SK-N-MC (cell line): ENCODE results near the gene SHISAL2A.

Experiments
- DNase-seq: peaks from one replicate; pipeline ENCODE4 v3.0.0-alpha.2; 2011; ENCODE audit warnings: low read depth, low spot score
- H3K27ac ChIP-seq: fragments of 200-600 bp; sonication (generic); 2 replicates; pipeline ENCODE4 v1.5.1; 2016; ENCODE audit warnings: mixed run types
- H3K36me3 ChIP-seq: fragments of 200-600 bp; sonication (generic); 2 replicates; pipeline ENCODE4 v1.6.1; 2017; ENCODE audit warnings: antibody characterized with exemption, low read length, mixed read lengths; ENCODE audit not compliant: insufficient read depth
- H3K4me3 ChIP-seq: fragments of 200-600 bp; sonication (generic); 2 replicates; pipeline ENCODE4 v1.5.1; 2016
- H3K9ac ChIP-seq: fragments of 200-600 bp; sonication (generic); 2 replicates; pipeline ENCODE4 v1.8.0; 2017; ENCODE audit warnings: mixed run types, mixed read lengths; ENCODE audit not compliant: insufficient read length
- H3K9me3 ChIP-seq: fragments of 200-600 bp; sonication (generic); 2 replicates; pipeline ENCODE4 v1.6.1; 2017; ENCODE audit warnings: low read depth, mild to moderate bottlenecking, antibody characterized with exemption, low read length, moderate library complexity, mixed read lengths
- EZH2 ChIP-seq: fragments of 200-600 bp; sonication (generic); IDR thresholded peaks from one replicate; pipeline ENCODE4 v1.6.1; 2017; ENCODE audit warnings: antibody characterized with exemption
- FOXP2 ChIP-seq: optimal IDR thresholded peaks from 2 replicates; pipeline ENCODE3; 2011; ENCODE audit warnings: mild to moderate bottlenecking, moderate library complexity; ENCODE audit not compliant: insufficient read depth; ENCODE audit errors: extremely low read length, control extremely low read depth
- POLR2AphosphoS5 ChIP-seq: IDR thresholded peaks from 2 replicates; pipeline ENCODE4 v1.6.1; 2012; ENCODE audit warnings: mild to moderate bottlenecking, low read depth, low read length, borderline replicate concordance

SHISAL2A gene

GRCh38 chr1:52659851-52660596, 27.1 kb downstream of the SHISAL2A start:
- Histone ChIP-seq H3K36me3 (no peaks in the 10 kb centered on the region), H3K9ac (no peak overlapping the region)

GRCh38 chr1:52660807-52661206, 27.8 kb downstream of the SHISAL2A start:
- Histone ChIP-seq H3K4me3 (no peak overlapping the region), H3K36me3 (no peaks in the 10 kb centered on the region), H3K27ac (no peak overlapping the region), H3K9me3 (no peaks in the 10 kb centered on the region), H3K9ac (no peak overlapping the region)
- DNase-seq: no peak
- TF ChIP-seq FOXP2 (no peak), EZH2 (no peak)

More at GRCh38 chr1:52659851-52660596, 27.1 kb downstream of the SHISAL2A start:
- H3K4me3 ChIP-seq: no peak overlapping the region
- no peak overlapping the region for H3K27ac ChIP-seq
- DNase-seq: no peak
- no peak for TF ChIP-seq FOXP2
- no peak for TF ChIP-seq POLR2AphosphoS5
- TF ChIP-seq EZH2: no peak
- H3K9me3 ChIP-seq: no peaks in the 10 kb centered on the region

- H3K9me3 ChIP-seq: no peaks in the 10 kb centered on the region
- no peak for DNase-seq
- H3K36me3 ChIP-seq: no peaks in the 10 kb centered on the region
- no peak for TF ChIP-seq POLR2AphosphoS5
- peak overlapping the region; percentile 33; the same call in 1 of the 2 replicates for H3K4me3 ChIP-seq
- H3K9ac ChIP-seq: no peak overlapping the region
- H3K27ac ChIP-seq: no peak overlapping the region
These were observed 29.8 kb downstream of the SHISAL2A start for GRCh38 chr1:52662645-52663313.

GRCh38 chr1:52663716-52664115, 30.7 kb downstream of the SHISAL2A start:
- DNase-seq: no peak
- TF ChIP-seq EZH2 (no peak), POLR2AphosphoS5 (no peak), FOXP2 (no peak)
- no peak overlapping the region for H3K9ac ChIP-seq

GRCh38 chr1:52665006-52665941, 32.3 kb downstream of the SHISAL2A start:
- Histone ChIP-seq H3K9ac (no peak overlapping the region), H3K36me3 (no peaks in the 10 kb centered on the region), H3K4me3 (peak overlapping the region; percentile 20; the same call in 1 of the 2 replicates), H3K9me3 (no peaks in the 10 kb centered on the region), H3K27ac (no peak overlapping the region)
- TF ChIP-seq POLR2AphosphoS5 (no peak), FOXP2 (no peak), EZH2 (no peak)
- DNase-seq: peak; percentile 53

More at GRCh38 chr1:52663716-52664115, 30.7 kb downstream of the SHISAL2A start:
- Histone ChIP-seq H3K36me3 (no peaks in the 10 kb centered on the region), H3K9me3 (no peaks in the 10 kb centered on the region), H3K4me3 (no peak overlapping the region), H3K27ac (no peak overlapping the region)

- TF ChIP-seq FOXP2 (no peak), EZH2 (no peak), POLR2AphosphoS5 (no peak)
- H3K4me3 ChIP-seq: no peak overlapping the region
- no peaks in the 10 kb centered on the region for H3K9me3 ChIP-seq
- no peak overlapping the region for H3K27ac ChIP-seq
- no peak overlapping the region for H3K9ac ChIP-seq
- DNase-seq: no peak
- H3K36me3 ChIP-seq: no peaks in the 10 kb centered on the region
These were observed 34.3 kb downstream of the SHISAL2A start for GRCh38 chr1:52667290-52667689.

- TF ChIP-seq FOXP2: no peak
- TF ChIP-seq POLR2AphosphoS5: no peak
- no peak for TF ChIP-seq EZH2
- no peak for DNase-seq
- Histone ChIP-seq H3K27ac (no peak overlapping the region), H3K9ac (no peak overlapping the region), H3K36me3 (no peaks in the 10 kb centered on the region), H3K4me3 (no peak overlapping the region), H3K9me3 (no peaks in the 10 kb centered on the region)
These were observed 35.0 kb downstream of the SHISAL2A start for GRCh38 chr1:52667984-52668383.

- DNase-seq: no peak
- Histone ChIP-seq H3K9me3 (no peaks in the 10 kb centered on the region), H3K36me3 (no peaks in the 10 kb centered on the region), H3K4me3 (no peak overlapping the region), H3K27ac (no peak overlapping the region), H3K9ac (no peak overlapping the region)
- TF ChIP-seq EZH2: no peak
- no peak for TF ChIP-seq FOXP2
- no peak for TF ChIP-seq POLR2AphosphoS5
These were observed 35.7 kb downstream of the SHISAL2A start for GRCh38 chr1:52668711-52669110.
